ENCODE data around the gene SBF1.

- TF ChIP-seq CTCF (IDR thresholded peaks at IDR 0.05) (peak in 4 of 6 experiments; percentile 7 to 17 (median 11)), POLR2A (IDR thresholded peaks at IDR 0.05) (no peak)
These were observed 1.7 kb downstream of the SBF1 start for GRCh38 chr22:50473088-50473487.
